Activated T-cell treated with anti-CD3 and anti-CD28 coated beads, Interleukin-2, amount 50 U/mL, for 48 hours (primary cell): ENCODE results near the gene C1orf56.
"Not testable (repeated sequence)": the region's sequence is repeated elsewhere in the genome, so short reads cannot be mapped to it uniquely, and the experiment has no call there.

Experiments
- DNase-seq, 2 experiments: peaks; one replicate each; pipeline ENCODE4 v3.0.0-alpha.2; 2020

The C1orf56 gene

DNA sequence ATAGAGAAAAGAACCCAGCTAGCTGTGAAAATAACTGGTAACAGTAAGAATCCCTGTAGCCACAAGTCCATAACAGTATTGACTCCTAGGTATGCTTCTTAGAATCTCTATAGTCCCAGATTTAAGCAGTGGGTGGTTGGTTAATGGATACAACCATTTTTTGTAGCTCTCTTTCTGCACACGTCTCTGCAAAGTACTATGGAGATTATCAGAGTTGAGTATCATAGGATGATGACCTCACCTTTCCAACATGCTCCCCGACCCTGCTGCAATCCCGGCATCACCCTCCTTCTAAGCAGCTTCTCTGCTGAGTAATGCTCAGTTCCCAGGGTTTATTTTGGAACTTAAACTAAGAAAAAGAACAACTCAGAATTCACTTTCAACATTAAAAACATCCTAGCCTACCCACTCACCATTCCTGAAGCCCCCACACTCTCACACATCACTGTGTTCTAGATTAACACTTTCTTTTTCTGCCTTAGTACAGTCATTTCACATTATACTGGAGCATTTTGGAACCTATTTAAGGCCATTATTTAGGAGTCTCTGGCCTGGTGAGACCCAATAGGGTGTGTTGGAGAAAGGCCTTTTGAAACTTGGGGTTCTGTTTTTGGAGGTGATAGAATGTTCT is 15.3 kb downstream of the C1orf56 start:
- no peak for DNase-seq

DNA sequence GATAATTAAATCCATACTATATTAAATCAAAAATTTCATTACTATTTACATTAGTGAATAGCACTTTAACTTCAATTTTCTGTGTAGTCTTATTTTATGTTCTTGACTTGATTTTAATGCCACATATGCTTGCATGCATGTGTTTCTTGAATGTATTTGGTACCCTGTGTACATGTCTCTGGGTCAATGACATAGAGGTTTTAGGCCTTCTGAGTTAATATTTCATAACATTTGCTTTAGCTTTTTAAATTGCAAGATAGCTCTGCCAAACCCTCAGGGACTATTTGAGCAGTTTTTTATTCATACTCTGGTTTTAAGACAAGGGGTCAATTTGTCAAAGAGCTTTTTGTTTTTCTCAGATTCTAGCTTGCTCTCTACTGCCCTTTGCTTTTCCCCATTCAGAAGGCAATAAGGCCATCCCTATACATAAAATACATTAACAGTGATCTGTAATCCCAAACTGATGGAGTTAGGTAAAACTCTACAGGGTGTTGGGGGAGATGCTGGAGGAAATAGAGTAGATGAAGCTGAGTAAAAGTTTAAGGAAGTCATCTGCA is 17.6 kb downstream of the C1orf56 start:
- DNase-seq = no peak

DNA sequence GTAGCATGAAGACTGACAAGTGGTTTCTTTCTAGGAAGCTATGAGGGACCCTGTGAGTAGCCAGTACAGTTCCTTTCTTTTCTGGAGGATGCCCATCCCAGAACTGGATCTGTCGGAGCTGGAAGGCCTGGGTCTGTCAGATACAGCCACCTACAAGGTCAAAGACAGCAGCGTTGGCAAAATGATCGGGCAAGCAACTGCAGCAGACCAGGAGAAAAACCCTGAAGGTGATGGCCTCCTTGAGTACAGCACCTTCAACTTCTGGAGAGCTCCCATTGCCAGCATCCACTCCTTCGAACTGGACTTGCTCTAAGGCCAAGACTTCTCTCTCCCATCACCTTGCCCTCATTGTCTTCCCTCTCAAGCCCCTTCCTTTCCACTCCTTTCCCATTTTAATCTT is 19.6 kb downstream of the C1orf56 start:
- no peak for DNase-seq

DNA sequence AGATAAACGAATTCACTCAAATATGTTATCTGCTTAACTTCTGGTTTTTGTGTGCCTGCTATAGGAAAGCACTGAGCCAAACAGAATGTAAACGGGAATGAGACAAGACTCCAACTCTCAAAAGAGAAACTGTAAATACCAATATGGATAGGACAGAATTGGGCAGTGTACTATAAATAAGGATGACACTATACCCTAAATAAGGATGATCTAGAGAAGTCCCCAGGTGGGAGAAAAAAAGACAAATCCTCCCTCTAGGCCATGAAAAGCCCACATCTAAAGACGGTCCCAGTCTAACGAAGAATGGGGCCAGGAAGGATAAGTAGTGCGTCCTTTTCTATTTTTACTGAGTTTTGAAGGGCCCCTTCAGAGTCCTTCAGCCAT is 21.5 kb downstream of the C1orf56 start:
- DNase-seq = no peak

GRCh38 chr1:151070474-151071276 is 23.1 kb downstream of the C1orf56 start, which contains the start of gene GABPB2:
Gene GABPB2, plus strand, starts transcription at chr1:151070761. Its CDS starts 17,429 bp downstream, at chr1:151088190.
- peak; percentile 91 to 94 for DNase-seq

- no peak for DNase-seq
These were observed 24.7 kb downstream of the C1orf56 start for GRCh38 chr1:151072224-151072623.

DNA sequence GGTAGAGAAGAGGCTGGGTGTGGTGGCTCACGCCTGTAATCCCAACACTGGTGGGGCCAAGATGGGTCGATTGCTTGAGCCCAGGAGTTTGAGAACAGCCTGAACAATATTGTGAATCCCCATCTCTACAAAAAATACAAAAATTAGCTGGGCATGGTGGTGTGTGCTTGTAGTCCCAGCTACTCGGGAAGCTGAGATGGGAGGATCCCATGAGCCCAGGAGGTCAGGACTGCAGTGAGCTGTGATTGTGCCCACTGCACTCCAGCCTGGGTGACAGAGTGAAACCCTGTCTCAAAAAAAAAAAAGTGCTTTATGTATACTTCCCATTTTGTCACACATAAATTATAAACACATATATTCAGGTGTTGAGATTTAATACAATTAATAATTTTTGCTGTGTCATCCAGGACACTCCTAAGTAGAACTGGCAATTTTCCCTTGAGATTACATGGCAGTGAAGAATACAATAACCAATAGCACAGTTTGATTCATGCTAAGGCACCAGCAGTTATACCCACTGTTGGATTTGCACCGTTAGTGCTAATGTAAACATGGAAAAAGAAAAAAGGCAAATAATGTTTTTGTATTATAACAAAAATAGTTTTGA is 38.5 kb downstream of the C1orf56 start:
- DNase-seq = no peak

DNA sequence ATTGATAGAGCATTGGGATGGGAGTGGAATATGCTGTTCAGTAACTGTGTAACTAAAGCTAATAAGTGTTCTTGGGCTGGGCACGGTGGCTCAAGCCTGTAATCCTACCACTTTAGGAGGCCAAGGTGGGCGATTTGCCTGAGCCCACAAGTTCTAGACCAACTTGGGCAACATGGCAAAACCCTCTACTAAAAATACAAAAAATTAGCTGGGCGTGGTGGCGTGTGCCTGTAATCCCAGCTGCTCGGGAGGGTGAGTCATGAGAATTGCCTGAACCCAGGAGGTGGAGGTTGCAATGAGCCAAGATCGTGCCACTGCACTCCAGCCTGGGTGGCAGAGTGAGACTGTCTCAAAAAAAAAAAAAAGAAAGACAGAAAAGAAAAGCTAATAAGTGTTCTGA is 49.9 kb downstream of the C1orf56 start:
- not testable (repeated sequence) for DNase-seq

DNA sequence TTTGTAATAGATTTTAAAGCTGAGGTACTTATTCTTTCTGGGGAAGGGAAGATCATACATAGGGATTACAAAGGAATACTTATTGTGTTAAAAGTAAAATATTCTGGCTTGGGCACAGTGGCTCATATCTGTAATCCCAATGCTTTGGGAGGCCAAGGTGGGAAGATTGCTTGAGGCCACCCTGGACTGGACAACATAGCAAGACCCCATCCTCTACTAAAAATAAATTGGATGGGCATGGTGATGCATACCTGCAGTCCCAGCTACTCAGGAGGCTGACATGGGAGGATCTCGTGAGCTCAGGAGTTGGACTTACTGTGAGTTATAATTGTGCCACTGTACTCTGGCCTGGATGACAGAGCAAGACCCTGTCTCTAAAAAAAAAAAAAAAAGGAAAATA is 50.6 kb downstream of the C1orf56 start:
- DNase-seq = no peak
